T follicular helper cell (primary cell): ENCODE measurements around the gene MTX1.
"Not testable (repeated sequence)": the region's sequence is repeated elsewhere in the genome, so short reads cannot be mapped to it uniquely, and the experiment has no call there.

Source experiments
- DNase-seq: peaks from one replicate; pipeline ENCODE4 v3.0.0-alpha.2; 2020; ENCODE audit warnings: low read depth
- total RNA-seq, 2 experiments: gene quantifications; one replicate each; lab custom pipeline; 2026; lab: John Stamatoyannopoulos, UW

MTX1 gene, protein sequence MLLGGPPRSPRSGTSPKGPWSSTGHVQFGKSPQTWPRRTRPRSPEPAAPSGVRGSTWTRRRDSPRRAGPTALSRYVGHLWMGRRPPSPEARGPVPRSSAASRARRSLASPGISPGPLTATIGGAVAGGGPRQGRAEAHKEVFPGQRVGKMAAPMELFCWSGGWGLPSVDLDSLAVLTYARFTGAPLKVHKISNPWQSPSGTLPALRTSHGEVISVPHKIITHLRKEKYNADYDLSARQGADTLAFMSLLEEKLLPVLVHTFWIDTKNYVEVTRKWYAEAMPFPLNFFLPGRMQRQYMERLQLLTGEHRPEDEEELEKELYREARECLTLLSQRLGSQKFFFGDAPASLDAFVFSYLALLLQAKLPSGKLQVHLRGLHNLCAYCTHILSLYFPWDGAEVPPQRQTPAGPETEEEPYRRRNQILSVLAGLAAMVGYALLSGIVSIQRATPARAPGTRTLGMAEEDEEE
- 19.3 to 23.7 reads per million in 2 experiments for total RNA-seq

DNA sequence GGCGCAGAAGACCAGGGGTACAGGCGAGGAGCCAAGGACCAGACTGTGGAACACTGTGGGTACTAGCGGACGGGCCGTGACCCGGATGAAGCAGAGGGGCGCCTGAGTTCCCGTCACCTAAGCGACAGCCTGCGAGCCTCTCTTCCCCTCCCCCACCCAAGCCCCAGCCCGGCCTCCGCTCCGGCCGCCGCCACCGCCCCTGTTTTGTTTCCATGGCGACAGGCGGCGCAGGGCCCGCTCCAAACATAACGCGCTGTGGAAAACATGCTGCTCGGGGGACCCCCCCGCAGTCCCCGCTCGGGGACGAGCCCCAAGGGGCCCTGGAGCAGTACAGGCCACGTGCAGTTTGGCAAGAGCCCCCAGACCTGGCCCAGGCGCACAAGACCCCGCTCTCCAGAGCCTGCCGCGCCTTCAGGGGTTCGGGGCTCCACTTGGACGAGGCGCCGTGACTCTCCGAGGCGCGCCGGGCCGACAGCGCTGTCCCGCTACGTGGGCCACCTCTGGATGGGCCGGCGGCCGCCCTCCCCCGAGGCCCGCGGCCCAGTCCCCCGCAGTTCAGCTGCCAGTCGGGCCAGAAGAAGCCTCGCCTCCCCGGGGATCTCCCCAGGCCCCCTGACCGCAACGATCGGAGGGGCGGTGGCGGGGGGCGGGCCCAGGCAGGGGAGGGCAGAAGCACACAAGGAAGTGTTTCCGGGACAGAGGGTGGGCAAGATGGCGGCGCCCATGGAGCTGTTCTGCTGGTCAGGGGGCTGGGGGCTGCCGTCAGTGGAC is at the start of gene MTX1:
Gene MTX1 (plus strand): TSS at position 155 of the 771 bp plus-strand sequence. CDS start 110 bp downstream, at position 265.
- peak; percentile 85 for DNase-seq

DNA sequence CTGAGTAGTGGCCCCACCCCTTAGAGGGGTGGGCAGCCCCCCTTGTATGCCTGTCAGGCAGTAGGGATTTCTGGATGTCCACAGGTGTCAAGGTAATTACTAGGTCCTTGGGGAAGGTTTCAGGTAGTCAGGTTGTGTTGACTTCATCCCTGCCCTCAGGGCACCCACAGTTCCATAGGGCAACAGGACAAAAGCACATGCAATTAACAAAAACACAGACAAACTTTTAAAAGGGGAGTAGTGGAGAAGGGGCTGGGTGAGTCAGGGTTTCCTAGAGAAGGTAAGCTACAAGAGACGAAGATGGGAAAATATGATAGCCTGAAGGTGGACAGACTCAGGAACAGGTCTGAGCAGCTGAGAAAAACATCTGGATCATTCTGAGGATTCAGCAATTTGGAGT is 49.5 kb upstream of the MTX1 start:
- DNase-seq, result no peak

DNA sequence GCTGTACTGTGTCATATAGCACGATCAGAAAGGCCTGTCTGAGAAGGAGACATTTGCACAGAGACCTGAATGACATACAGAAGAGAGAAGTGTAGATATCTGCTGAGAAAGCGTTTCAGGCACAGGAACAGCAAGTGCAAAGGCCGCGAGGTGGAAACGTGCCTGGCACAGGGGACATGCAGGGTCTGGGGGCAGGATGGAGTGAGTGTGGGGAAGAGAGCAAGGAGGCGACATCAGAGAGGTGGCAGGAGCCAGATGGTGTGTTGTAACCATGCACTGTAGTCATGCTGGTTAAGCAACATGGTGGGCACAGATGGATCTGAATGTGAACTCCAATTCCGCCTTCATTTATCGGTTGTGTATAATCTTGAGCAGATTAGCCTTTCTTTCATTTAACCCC is 48.4 kb upstream of the MTX1 start:
- no peak for DNase-seq

DNA sequence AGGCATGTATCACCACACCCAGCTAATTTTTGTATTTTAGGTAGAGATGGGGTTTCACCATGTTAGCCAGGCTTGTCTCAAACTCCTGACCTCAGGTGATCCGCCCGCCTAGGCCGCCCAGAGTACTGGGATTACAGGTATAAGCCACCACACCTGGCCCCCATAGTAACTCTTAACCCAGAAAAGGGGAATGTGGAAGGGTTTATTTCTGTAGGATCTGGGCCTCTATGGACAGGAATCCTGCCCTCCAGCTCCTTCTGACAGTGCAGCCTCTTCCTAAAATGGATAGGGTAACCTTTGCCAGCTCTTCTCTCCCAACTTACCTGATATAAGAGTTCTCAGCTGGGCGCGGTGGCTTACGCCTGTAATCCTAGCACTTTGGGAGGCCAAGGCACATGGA is 45.9 kb upstream of the MTX1 start:
- DNase-seq, result not testable (repeated sequence)

DNA sequence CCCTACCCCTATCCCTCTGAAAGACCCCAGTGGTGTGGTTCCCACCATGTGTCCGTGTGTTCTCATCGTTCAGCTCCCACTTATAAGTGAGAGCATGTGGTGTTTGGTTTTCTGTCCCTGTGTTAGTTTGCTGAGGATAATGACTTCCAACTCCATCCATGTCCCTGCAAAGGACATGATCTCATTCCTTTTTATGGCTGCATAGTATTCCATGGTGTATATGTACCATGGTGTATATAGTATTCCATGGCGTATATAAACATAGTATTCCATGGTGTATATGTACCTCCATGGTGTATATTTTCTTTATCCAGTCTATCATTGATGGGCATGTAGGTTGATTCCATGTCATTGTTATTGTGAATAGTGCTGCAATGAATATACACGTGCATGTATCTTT is 44.7 kb upstream of the MTX1 start:
- not testable (repeated sequence) for DNase-seq

DNA sequence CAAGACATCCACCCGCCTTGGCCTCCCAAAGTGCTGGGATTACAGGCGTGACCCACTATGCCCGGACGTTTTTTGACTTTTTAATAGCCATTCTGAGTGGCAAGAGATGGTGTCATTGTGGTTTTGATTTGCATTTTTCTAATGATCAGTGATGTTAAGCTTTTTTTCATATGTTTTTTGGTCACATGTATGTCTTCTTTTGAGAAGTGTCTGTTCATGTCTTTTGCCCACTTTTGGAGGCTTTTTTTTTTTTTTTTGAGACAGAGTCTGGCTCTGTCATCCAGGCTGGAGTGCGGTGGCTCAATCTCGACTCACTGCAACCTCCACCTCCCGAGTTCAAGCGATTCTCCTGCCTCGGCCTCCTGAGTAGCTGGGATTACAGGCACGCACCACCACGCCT is 43.9 kb upstream of the MTX1 start:
- DNase-seq, result not testable (repeated sequence)

DNA sequence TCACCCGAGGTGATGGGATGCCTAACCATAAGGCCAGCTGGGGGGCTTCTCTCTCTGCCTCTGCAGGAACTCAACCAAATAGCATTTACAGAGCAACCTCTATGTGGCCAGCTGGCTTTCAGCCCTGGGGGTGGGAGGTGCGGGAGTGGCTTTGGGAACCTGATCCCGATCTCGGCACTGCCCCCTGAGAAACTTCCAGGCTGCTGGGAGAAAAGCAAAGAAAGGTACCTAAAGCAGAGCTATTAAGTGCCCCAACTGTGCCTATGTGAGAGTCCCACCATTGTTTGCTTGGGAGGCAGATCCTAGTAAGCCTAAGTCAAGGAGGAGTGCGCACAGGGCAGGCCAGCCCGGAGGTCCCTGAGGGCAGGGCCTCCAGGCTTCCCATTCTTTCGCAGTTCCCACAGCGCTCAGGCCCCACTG is 42.4 kb upstream of the MTX1 start:
- no peak for DNase-seq

DNA sequence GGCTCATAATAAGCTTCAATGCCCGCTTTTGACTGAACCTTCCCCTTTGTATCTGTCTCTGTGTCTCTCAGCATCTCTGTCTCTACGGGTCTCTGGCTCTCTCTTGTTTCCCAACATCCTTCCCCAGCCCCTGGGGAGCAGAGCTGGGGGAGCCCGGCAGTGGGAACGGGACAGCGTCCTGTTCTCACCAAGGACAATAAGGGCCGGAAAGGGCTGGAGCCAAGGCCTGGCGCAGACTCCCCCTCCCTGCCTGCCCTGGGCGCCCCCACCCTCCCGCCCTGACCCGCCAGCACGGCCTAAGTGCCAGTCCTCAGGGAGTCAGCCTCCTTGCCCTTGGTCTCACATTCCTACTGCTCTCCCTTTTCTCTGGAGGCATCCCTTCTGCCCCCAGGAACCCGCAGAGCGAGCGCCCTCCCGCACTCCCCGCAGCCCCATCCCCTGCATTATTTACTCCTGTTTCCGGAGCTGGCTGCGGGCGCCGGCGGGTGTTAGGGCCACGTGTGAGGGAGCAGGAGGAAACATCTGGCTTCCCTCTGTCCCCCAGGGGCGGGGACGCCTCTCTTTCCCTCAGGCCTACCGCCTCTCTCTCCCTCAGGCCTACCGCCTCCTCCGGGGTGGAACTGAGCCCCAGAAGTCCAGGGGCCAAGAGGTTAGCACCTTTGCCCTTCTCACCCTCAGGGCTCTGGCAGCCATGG is 41.9 kb upstream of the MTX1 start:
- DNase-seq, result no peak

DNA sequence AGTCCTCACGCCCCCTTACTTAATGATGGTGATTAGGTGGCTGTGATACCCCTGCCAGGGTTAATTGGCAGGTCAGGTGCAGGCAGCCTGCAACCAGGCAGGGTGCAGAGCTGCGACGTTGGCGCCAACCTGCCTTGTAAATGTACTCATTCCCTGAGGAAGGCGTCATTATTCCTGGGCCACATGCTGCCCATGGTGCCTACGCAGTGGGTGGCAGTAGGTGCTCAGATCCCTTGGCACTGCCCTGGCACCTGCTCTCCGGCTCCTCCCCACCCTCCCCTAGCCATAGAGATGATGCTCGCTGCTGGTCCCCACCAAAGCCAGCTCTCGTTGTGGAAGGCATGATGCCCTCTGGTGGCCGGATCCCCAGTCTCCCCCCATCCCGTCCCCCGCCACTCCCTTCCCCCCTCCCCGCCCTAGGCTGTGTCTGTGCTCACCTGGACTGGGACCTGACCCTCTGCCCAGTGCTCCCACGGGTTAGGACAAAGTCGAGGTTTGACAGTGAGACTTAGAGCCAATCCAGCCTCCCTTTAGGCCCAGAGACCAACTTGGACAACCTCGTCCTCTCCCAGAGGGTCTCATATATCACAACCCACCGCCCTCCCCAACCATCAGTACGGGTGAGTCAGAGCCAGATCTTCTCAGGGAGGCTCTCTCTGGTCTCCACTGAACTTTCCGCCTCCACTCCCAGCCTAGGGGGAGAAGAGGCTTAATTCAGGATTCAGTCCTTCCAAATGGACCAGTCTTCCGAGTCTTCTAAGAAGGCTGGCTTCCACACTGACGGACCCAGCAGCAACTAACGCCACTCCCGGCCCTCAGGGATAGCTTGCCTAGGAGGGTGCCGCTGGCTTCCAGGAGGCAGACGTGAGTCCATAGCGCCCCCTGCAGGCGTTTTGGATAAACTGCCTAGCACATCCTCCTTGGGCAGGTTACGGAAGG is 41.1 kb upstream of the MTX1 start:
- DNase-seq, result peak; percentile 77

DNA sequence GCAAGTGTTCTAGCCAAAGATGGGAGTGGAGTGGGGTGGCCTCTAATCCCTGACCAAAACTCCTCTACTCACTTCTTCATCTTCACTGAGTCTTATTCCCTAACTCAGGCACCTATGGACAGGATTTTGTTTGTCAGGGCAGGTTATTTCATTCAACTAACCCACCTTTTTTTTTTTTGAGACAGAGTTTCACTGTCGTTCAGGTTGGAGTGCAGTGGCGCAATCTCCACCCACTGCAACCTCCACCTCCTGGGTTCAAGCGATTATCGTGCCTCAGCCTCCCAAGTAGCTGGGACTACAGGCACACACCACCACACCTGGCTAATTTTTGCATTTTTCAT is 40.4 kb upstream of the MTX1 start:
- DNase-seq, result not testable (repeated sequence)

DNA sequence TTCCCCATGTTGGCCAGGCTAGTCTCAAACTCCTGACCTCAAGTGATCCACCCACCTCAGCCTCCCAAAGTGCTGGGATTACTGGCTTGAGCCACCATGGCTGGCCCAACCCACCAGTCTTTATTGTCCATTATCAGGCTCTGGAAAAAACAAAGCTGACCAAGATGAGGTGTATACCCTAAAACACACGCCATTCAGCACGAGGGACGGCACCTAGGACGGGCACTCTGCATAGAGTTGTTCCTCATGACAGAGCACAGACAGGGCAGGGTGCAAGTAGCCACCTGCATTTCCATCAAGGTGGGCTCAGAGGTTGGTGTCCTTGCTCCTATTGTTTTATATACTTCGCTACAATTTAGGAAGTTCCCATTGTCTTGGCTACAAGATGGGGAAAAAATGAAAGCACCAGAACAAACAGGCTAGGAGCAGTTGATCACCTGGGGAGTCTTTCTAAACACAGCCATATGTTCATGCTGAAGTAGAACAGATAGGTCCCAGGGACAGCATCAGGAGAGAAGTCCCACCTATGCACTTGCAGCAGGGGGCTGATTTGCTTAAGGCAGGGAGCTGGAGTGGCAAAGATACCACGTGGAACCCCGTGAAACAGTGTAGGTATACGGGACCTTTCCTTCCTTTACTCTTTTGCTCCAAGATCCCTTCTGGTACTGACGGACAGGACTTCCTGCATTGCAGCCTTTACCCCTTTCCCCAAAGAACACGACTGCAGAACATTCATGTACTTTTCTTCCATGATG is 39.9 kb upstream of the MTX1 start:
- no peak for DNase-seq

DNA sequence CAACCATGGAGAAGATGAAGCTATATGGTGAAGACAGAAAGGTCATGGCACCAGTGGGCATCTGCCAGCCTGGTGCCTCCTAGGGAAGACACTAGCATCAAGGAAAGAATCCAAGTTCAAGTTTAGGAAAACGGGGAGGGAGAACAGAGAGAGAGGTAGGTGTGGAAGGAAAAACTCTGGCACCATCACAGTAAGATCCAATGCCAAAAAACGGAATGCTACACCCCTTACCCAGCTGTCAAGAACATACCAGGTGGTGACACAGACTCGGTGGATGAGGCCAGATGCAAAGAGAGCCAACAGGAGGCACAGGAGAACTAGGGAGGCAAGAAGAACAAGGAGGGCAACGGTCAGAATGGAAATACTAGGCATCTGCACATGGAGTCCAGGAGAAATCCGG is 39.0 kb upstream of the MTX1 start:
- DNase-seq, result no peak

DNA sequence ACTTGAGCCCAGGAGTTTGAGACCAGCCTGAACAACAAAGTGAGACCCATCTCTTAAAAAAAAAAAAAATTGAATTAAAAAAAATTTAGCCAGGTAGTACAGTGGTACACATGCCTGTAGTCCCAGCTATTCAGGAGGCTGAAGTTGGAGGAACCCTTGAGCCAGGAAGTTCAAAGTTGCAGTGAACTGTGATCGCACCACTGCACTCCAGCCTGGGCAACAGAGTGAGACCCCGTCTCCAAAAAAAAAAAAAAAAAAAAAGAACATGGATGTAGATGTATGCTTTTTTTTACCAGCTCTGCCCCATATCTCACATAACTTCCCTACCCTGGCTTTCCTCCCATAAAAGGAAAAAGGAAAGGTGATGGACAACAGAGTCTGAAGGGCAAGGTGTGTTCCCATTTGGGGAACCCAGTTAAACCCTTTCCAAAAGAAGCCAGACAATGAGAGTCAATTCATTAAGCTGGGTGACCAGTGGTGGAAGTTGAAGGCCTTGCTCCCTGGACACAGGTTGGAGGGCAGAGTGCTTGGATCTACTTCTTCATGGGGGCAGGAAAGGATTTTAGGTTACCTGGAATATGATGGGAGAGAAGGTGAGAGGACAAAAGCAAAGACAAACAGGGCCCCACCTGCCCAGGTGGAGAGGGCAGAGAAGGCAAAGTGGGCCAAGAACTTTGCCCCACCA is 38.3 kb upstream of the MTX1 start:
- no peak for DNase-seq

DNA sequence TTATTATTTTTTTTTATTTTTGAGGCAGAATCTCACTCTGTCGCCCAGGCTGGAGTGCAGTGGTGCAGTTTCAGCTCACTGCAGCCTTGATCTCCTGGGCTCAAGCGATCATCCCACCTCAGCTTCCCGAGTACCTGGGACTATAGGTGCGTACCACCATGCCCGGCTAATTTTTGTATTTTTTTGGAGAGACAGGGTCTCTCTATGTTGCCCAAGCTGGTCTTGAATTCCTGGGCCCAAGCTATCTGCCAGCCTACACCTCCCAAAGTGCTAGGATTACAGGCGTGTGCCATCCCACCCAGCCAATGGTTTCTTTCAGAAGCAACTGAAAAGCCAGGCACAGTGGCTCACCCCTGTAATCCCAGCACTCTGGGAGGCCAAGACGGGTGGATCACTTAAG is 37.7 kb upstream of the MTX1 start:
- DNase-seq, result no peak

DNA sequence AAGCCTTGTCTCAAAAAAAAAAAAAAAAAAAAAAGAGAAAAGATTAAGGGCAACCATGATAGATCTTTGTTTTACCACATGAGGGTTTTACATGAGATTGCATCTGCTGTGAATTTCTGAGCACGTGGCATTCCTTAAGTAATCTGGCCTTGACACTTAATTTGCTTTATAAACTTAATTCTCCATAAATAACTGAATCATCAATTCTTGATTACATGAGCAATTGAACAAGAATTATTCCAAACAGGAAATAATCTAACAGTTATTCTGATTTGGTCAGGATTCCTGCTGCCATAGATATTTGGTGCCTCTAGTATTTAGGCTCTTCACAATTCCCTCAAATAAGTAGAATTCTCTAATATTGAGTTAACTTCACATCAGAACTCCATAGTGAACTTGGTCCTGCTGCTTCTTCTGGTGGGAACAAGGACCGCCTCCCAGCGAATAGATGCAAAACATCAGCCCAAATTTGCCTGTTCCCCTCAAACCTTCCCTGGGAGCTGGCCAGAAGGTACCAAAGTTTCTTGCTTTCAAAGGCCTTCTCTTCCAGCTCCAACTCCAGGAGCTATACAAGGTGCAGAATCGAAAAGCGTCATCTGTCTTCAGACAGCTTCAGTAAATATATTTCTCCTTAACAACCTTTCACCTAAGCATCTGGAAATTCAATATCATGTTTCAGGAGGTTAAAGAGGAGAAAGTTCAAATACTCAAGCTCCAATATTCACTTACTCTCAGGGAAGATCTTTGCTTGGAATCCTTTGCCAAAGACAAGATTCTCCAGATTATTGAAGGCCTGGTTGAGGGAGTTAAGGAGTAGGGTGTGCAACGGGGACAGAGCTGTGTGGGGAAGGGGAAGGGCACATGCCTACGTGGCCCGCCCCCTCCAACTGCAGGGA is 36.4 kb upstream of the MTX1 start:
- DNase-seq, result no peak

DNA sequence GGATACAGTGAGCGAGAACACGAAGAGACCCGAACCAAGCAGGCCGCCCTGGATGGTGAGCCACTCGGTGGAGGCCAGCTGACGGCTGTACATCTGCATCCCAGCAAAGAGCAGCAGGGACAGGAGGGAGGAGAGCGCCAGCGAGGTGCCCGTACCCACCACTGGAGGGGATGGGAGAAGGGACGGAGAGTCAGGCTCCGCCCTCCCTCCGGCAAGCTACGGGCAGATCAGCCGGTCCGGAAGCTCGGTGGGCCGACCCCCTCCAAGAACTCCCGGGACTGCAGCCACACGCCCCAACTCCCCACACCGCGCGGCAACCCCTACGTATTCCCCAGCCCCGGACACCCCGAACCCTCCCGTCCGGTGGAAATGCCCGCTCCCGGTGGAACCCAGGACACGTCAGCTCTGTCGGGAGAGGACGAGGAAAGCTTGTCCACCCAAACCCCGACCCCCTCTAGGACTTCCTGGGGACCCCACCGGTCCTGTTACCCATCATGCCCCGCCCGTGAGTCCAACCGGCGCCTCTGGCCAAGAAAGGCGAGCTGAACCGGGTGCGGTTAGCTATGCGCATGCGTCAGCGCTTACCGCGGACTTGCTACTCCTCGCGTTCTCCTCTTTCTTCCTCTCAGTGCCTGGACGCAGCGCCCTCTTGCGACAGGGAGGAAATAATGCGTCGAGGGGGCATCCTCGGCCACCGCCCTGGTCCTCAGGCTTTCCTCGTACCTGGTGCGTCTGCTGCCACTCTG is 35.6 kb upstream of the MTX1 start, which contains the start of gene KRTCAP2:
Gene KRTCAP2 (minus strand): TSS at position 573 of the 746 bp plus-strand sequence. CDS start 80 bp downstream, at position 493.
- DNase-seq, result peak; percentile 88

DNA sequence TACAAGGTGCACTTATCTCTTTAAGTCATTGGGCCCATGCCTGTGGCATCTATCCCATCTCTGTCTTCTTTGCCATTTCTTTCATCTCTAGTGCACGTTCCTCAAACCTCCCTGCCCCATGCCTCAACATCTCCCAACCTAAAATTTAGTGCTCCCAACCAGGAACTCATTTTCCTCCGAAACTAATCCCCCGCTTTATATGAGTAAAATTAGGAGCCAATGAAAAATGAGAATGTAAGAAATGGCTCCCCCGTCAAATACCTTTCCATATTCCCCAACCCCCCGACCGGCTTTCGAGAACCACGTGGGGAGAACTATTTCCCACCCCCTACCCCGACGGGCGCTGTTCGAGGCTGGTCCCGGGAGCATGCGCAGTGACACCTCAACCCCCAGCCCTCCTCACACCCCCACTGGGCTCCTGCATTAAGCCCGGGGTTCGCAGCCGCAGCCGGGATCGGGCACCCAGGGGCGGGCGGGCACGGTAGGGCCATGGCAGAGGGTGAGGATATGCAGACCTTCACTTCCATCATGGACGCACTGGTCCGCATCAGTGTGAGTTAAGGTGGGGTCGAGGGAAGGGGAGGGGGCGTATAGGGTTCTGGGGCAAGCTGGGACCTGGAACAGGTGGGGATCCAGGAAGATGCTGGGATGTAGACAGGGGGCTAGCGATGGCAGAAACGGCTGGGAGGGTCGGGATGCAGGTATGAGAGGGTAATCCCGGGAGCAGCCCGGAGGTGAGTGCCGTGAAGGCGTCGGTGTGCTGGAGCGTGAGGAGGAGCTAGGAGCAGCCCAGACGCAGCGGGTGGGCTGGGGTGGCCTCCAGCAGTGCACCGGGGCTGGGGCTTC is 34.8 kb upstream of the MTX1 start, which contains the start of gene TRIM46:
Gene TRIM46 (plus strand): TSS at position 372 of the 846 bp plus-strand sequence. CDS start 118 bp downstream, at position 490.
- DNase-seq, result peak; percentile 48
